HG02798 (cell line): ENCODE data around the gene SLC26A1.
"Not testable (repeated sequence)": the region's sequence is repeated elsewhere in the genome, so short reads cannot be mapped to it uniquely, and the experiment has no call there.

Experiments used
- ATAC-seq: cut with Tn5 transposase; IDR thresholded peaks from one replicate; pipeline ENCODE4 v1.9.1; 2021; ENCODE audit warnings: mild to moderate bottlenecking; ENCODE audit not compliant: unreplicated experiment, poor library complexity

Gene SLC26A1

GRCh38 chr4:945274-946102 is 47.7 kb downstream of the SLC26A1 start:
- no peak for ATAC-seq

DNA sequence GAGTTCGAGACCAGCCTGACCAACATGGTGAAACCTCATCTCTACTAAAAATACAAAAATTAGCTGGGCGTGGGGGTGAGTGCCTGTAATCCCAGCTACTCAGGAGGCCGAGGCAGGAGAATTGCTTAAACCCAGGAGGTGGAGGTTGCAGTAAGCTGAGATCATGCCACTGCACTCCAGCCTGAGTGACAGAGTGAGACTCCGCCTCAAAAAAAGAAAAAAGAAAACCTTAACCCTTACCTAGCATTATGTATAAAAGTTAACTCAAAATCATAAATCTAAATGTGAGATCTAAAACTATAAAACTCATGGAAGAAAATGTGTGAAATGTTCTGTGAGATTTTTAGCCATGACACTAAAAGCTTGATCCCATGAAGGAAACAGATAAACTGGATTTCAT is 53.7 kb downstream of the SLC26A1 start:
- ATAC-seq = not testable (repeated sequence)
